ENCODE data around the gene ARID1B.
"Not testable (repeated sequence)": the region's sequence is repeated elsewhere in the genome, so short reads cannot be mapped to it uniquely, and the experiment has no call there.

The ARID1B gene

GRCh38 chr6:157143890-157144798 is 367.0 kb downstream of the ARID1B start:
- DNase-seq (ENCODE audit: insufficient read length, low spot score) (no peak), FAIRE-seq (no peak)

- DNase-seq (ENCODE audit: insufficient read length, low spot score) (no peak), FAIRE-seq (no peak)
Observed at GRCh38 chr6:157144859-157145568, 367.8 kb downstream of the ARID1B start.

- FAIRE-seq (no peak), DNase-seq (ENCODE audit: insufficient read length, low spot score) (no peak)
Observed at GRCh38 chr6:157145656-157146285, 368.6 kb downstream of the ARID1B start.

GRCh38 chr6:157147054-157148026 is 370.2 kb downstream of the ARID1B start:
- not testable (repeated sequence) for DNase-seq (ENCODE audit: insufficient read length, low spot score); FAIRE-seq

- FAIRE-seq: no peak
- no peak for DNase-seq (ENCODE audit: insufficient read length, low spot score)
Observed at GRCh38 chr6:157148391-157149323, 371.5 kb downstream of the ARID1B start.

- FAIRE-seq (no peak), DNase-seq (ENCODE audit: insufficient read length, low spot score) (no peak)
Observed at GRCh38 chr6:157150076-157150475, 372.9 kb downstream of the ARID1B start.

GRCh38 chr6:157151029-157151428 is 373.9 kb downstream of the ARID1B start:
- FAIRE-seq (no peak), DNase-seq (ENCODE audit: insufficient read length, low spot score) (no peak)

GRCh38 chr6:157151989-157152388 is 374.8 kb downstream of the ARID1B start:
- DNase-seq (ENCODE audit: insufficient read length, low spot score) (no peak), FAIRE-seq (no peak)

- DNase-seq (ENCODE audit: insufficient read length, low spot score) (no peak), FAIRE-seq (no peak)
Observed at GRCh38 chr6:157152556-157152955, 375.4 kb downstream of the ARID1B start.

GRCh38 chr6:157155804-157156203 is 378.6 kb downstream of the ARID1B start:
- DNase-seq (ENCODE audit: insufficient read length, low spot score): no peak
- no peak for FAIRE-seq

GRCh38 chr6:157157258-157157657 is 380.1 kb downstream of the ARID1B start:
- no peak for DNase-seq (ENCODE audit: insufficient read length, low spot score)
- FAIRE-seq: no peak

- FAIRE-seq: no peak
- no peak for DNase-seq (ENCODE audit: insufficient read length, low spot score)
Observed at GRCh38 chr6:157158456-157158855, 381.3 kb downstream of the ARID1B start.

- DNase-seq (ENCODE audit: insufficient read length, low spot score) (no peak), FAIRE-seq (no peak)
Observed at GRCh38 chr6:157158897-157159296, 381.7 kb downstream of the ARID1B start.

GRCh38 chr6:157159348-157159747 is 382.2 kb downstream of the ARID1B start:
- DNase-seq (ENCODE audit: insufficient read length, low spot score): no peak
- no peak for FAIRE-seq

- no peak for DNase-seq (ENCODE audit: insufficient read length, low spot score)
- no peak for FAIRE-seq
Observed at GRCh38 chr6:157161912-157162311, 384.7 kb downstream of the ARID1B start.

- DNase-seq (ENCODE audit: insufficient read length, low spot score) (no peak), FAIRE-seq (no peak)
Observed at GRCh38 chr6:157162766-157163433, 385.7 kb downstream of the ARID1B start.

- no peak for FAIRE-seq
- DNase-seq (ENCODE audit: insufficient read length, low spot score): no peak
Observed at GRCh38 chr6:157163434-157164159, 386.4 kb downstream of the ARID1B start.

GRCh38 chr6:157164972-157165371 is 387.8 kb downstream of the ARID1B start:
- DNase-seq (ENCODE audit: insufficient read length, low spot score) (no peak), FAIRE-seq (no peak)

Data from GM19239 (cell line).